Spleen (tissue), 11 donors: ENCODE data around the gene TRPM8. TPM values are rescaled to one million over a fixed set of nuclear protein-coding genes. Genes with fewer than 3 reads are reported as not detected.
"Not testable (repeated sequence)": the region's sequence is repeated elsewhere in the genome, so short reads cannot be mapped to it uniquely, and the experiment has no call there.

Experiments
- DNase-seq: peaks from one replicate; pipeline ENCODE4 v3.0.0-alpha.2; 2020
- H3K27ac ChIP-seq, 8 donors: fragments of 200-600 bp; sonication (generic) in 7 of 8; 1 replicate in 4 of 8; 2 replicates in 4 of 8; pipeline versions ENCODE4 v1.5.0 to v1.8.0; 2016 to 2021; ENCODE audit warnings: inconsistent platforms in 4 of 8, mild to moderate bottlenecking in 4 of 8, moderate library complexity in 1 of 8
- H3K27me3 ChIP-seq, 7 donors: fragments of 200-600 bp; sonication (generic) in 6 of 7; replicated peaks in 1 of 7; 1 replicate in 4 of 7; 2 replicates in 3 of 7; pipeline versions ENCODE4 v1.5.0 to v1.8.0; 2016 to 2021; ENCODE audit warnings: inconsistent platforms in 3 of 7, mild to moderate bottlenecking in 1 of 7
- H3K36me3 ChIP-seq, 6 donors: fragments of 200-600 bp; sonication (generic) in 5 of 6; 1 replicate in 4 of 6; 2 replicates in 2 of 6; pipeline versions ENCODE4 v1.5.0 to v1.8.0; 2016 to 2021; ENCODE audit warnings: inconsistent platforms in 2 of 6
- H3K4me1 ChIP-seq, 6 donors: fragments of 200-600 bp; sonication (generic) in 5 of 6; 1 replicate in 3 of 6; 2 replicates in 3 of 6; pipeline versions ENCODE4 v1.5.0 to v1.8.0; 2016 to 2021; ENCODE audit warnings: inconsistent platforms in 3 of 6
- H3K4me3 ChIP-seq, 8 donors: fragments of 200-600 bp; sonication (generic) in 7 of 8; 1 replicate in 4 of 8; 2 replicates in 4 of 8; pipeline versions ENCODE4 v1.5.0 to v1.8.0; 2016 to 2021; ENCODE audit warnings: inconsistent platforms in 4 of 8, mild to moderate bottlenecking in 4 of 8, moderate library complexity in 2 of 8
- H3K9me3 ChIP-seq, 8 donors: fragments of 200-600 bp; sonication (generic) in 7 of 8; 1 replicate in 4 of 8; 2 replicates in 4 of 8; pipeline versions ENCODE4 v1.5.0 to v1.8.0; 2016 to 2021; ENCODE audit warnings: inconsistent platforms in 4 of 8
- POLR2A ChIP-seq, 3 donors: fragments of 450-650 bp; IDR thresholded peaks; one replicate each; pipeline ENCODE4 v1.5.1; 2017; ENCODE audit warnings: antibody characterized with exemption in 3 of 3, mild to moderate bottlenecking in 1 of 3
- POLR2AphosphoS5 ChIP-seq, 3 donors: sonication (generic); formaldehyde crosslinking; IDR thresholded peaks; one replicate each; pipeline ENCODE4 v1.5.1; 2017; ENCODE audit warnings: antibody characterized with exemption in 3 of 3
- WGBS, 5 donors: extraction: QIAGEN DNeasy Blood & Tissue Kit in 3 of 5; methylation state at CpG; one replicate each; pipeline versions ENCODE4 v1.1.5 to v1.1.7; 2013 to 2018; 5-methylcytosine and 5-hydroxymethylcytosine counted together
- intact Hi-C: fragments of 100-400 bp; cut with DNase I; formaldehyde crosslinking; loops from one replicate; pipeline ENCODE4 v1.15.0; 2023; ENCODE audit warnings: low total_unique reads
- polyA plus RNA-seq, 3 donors: library from polyadenylated mRNA; stranded (reverse); fragments of 200-250 nt; gene quantifications; one replicate each; pipeline ENCODE4 v1.2.1, GENCODE V29; 2013
- total RNA-seq, 7 donors: library from RNA; depleted of rRNA in 3 of 7; stranded (reverse); fragments of >200 nt in 3 of 7; fragmentation: NEBNext Ultra II Directional in 4 of 7; extraction: Animal tissue kit (Norgen Biotek cat#: 25700) in 4 of 7; gene quantifications; one replicate each; pipeline versions ENCODE4 v1.1.0 to v1.2.1, GENCODE V29; 2016 to 2021
- TF ChIP-seq, protein P1 (sequence below), 11 experiments: fragments of 200-600 bp in 7 of 11; fragments of 450-650 bp in 4 of 11; sonication (generic) in 4 of 11; IDR thresholded peaks in 8 of 11; conservative IDR thresholded peaks in 3 of 11; 1 replicate in 7 of 11; 2 replicates in 4 of 11; pipeline versions ENCODE4 v1.4.0 to v1.8.0; 2016 to 2021; ENCODE audit warnings: antibody characterized with exemption in 11 of 11, inconsistent platforms in 4 of 11, mild to moderate bottlenecking in 1 of 11
- donor health status: healthy with polysubstance abuse.
- donor health status: DM: no; HTN: no; CAD: no; lungs with moderate emphysema.
- donor health status: DM: no; HTN: no; CAD: no.
- donor health status: Bipolar disorder and iron deficiency.
- donor health status: healthy.
- donor health status: DM: no; HTN: no; CAD: no.
- donor health status: DM: yes; HTN: yes; CAD: no.

The TRPM8 gene
- total and polyA plus RNA-seq, 10 donors: 0.02 to 0.06 TPM; not detected in 8

DNA sequence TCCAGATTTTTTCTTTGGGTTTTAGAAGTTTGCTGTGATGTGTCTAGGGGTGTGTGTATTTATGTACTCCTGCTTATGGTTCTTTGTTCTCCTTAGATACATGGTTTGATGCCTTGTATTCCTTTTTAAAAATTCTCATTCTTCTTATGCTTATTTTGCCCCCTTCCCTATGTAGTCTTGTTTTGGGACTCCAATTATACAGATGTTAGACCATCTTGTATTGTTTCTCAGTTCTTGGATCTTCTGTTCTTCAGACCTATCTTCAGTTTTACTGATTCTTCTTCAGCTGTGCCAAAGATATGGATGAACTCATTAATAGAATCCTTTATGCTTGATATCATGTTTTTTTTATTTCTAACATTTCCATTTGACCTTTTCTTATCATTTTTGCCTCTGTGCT lies 34.8 kb upstream of the TRPM8 start:
- no peak for DNase-seq
- Histone ChIP-seq H3K4me3 (no peak overlapping the region), H3K27me3 (peaks cover 0 to 55% (median 3%) of the 10 kb centered on the region in 7 donors), H3K4me1 (no peaks in the 10 kb centered on the region), H3K9me3 (peaks cover 0 to 45% (median 35%) of the 10 kb centered on the region in 8 donors), H3K36me3 (no peaks in the 10 kb centered on the region), H3K27ac (no peak overlapping the region)
- intact Hi-C loops: no loop called here
- TF ChIP-seq POLR2AphosphoS5 (IDR thresholded peaks at IDR 0.05) (no peak), POLR2A (IDR thresholded peaks at IDR 0.05) (no peak)
- TF ChIP-seq, protein P1, sequence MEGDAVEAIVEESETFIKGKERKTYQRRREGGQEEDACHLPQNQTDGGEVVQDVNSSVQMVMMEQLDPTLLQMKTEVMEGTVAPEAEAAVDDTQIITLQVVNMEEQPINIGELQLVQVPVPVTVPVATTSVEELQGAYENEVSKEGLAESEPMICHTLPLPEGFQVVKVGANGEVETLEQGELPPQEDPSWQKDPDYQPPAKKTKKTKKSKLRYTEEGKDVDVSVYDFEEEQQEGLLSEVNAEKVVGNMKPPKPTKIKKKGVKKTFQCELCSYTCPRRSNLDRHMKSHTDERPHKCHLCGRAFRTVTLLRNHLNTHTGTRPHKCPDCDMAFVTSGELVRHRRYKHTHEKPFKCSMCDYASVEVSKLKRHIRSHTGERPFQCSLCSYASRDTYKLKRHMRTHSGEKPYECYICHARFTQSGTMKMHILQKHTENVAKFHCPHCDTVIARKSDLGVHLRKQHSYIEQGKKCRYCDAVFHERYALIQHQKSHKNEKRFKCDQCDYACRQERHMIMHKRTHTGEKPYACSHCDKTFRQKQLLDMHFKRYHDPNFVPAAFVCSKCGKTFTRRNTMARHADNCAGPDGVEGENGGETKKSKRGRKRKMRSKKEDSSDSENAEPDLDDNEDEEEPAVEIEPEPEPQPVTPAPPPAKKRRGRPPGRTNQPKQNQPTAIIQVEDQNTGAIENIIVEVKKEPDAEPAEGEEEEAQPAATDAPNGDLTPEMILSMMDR (IDR thresholded peaks at IDR 0.05 in 8 of 11, conservative IDR thresholded peaks at IDR 0.05 in 3 of 11): no peak

DNA sequence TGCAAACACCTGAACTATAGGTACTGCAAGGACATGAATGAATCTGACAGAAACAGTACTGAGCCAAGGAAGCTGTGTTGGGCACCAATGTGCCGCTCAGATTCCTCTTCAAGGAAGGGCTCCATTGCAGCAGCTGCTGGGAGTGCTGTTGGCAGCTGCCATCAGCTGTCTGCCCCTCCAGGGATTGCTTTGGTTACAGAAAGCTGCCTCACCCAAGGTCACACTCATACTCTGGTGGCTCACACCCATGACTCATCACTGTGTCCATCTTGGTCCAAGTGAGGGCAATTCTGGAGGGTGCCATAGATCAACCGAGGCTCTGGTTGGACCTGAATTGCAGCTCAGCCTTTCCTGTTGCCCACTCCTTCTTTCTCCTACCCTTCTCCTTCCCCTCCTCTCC lies 24.4 kb upstream of the TRPM8 start:
- TF ChIP-seq POLR2A (IDR thresholded peaks at IDR 0.05): no peak
- TF ChIP-seq, protein P1 (IDR thresholded peaks at IDR 0.05 in 8 of 11, conservative IDR thresholded peaks at IDR 0.05 in 3 of 11): no peak
- no peak for TF ChIP-seq POLR2AphosphoS5 (IDR thresholded peaks at IDR 0.05)
- H3K4me3 ChIP-seq: no peak overlapping the region
- no peak for DNase-seq
- H3K9me3 ChIP-seq: no peaks in the 10 kb centered on the region
- no peaks in the 10 kb centered on the region for H3K4me1 ChIP-seq
- no peak overlapping the region for H3K27ac ChIP-seq
- peaks cover 0 to 53% (median 4%) of the 10 kb centered on the region in 7 donors for H3K27me3 ChIP-seq
- WGBS, 5 donors: 81 to 96% (median 89%) methylated on average over 2 of the region's 2 CpGs
- intact Hi-C loops: no loop called here
- H3K36me3 ChIP-seq: no peaks in the 10 kb centered on the region

DNA sequence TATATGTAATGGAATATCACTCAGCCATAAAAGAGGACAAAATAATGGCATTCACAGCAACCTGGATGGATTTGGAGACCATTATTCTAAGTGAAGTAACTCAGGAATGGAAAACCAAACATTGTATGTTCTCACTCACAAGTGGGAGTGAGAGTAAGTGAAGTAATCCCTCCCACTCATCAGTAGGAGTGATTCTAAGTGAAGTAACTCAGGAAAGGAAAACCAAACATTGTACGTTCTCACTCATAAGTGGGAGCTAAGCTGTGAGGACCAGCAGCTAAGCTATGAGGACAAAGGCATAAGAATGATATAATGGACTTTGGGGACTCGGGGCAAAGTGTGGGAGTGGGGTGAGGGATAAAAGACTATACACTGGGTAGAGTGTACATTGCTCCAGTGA lies 20.9 kb upstream of the TRPM8 start:
- DNase-seq: not testable (repeated sequence)

DNA sequence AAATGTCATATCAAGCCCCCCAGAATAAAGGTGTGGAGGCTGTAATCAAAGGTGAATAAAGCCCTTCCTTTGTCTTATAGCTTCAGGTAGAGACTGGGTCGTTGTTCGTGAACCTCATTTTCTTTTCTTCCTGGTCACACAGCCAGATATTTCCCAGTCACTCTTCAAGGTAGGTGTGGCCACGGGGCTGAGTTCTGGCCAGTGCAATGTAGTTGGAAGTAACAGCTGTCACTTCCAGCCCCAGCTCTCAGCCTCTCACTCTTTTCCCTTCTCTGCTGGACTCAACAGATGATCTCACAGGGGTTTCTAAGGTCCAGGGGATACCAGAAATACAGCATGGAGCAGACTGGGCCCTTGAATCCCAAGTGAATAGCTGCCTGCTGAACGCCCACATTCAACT lies 15.8 kb upstream of the TRPM8 start:
- Histone ChIP-seq H3K4me3 (no peak overlapping the region), H3K4me1 (no peaks in the 10 kb centered on the region), H3K27ac (no peak overlapping the region), H3K27me3 (peaks cover 0 to 49% (median 0%) of the 10 kb centered on the region in 7 donors), H3K9me3 (no peaks in the 10 kb centered on the region), H3K36me3 (no peaks in the 10 kb centered on the region)
- DNase-seq: no peak
- 69 to 86% (median 78%) methylated on average over 4 of the region's 4 CpGs for WGBS, 5 donors
- TF ChIP-seq, protein P1 (IDR thresholded peaks at IDR 0.05 in 8 of 11, conservative IDR thresholded peaks at IDR 0.05 in 3 of 11): no peak
- TF ChIP-seq POLR2AphosphoS5 (IDR thresholded peaks at IDR 0.05): no peak
- intact Hi-C loops: no loop called here

More for the DNA sequence above, 20.9 kb upstream of the TRPM8 start:
- H3K36me3 ChIP-seq, intact Hi-C loops, H3K4me1 ChIP-seq, H3K27ac ChIP-seq, H3K9me3 ChIP-seq, H3K4me3 ChIP-seq: not testable (repeated sequence)
- peaks cover 0 to 24% (median 0%) of the 10 kb centered on the region in 7 donors for H3K27me3 ChIP-seq
- 55 to 78% (median 73%) methylated on average over 2 of the region's 2 CpGs for WGBS, 5 donors

DNA sequence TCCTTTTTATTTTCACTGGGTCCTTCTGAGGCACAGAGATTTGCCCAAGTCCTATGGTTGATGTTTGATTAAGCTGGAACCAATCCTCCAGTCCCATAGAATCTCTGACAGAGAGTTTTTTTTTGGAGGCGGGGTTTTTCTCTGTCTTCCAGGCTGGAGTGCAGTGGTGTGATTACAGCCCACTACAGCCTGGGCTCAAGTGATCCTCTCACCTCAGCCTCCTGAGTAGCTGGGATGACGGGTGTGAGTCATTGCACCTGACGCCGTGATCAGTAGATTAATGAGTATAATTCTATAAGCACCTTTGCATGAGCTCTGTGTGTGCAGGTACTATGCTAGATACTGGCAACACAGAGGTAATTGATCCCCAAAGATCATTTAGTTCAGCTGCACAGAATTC lies 15.3 kb upstream of the TRPM8 start:
- H3K27ac ChIP-seq: no peak overlapping the region

More for the DNA sequence above, 15.3 kb upstream of the TRPM8 start:
- intact Hi-C loops: no loop called here
- TF ChIP-seq POLR2A (IDR thresholded peaks at IDR 0.05): no peak
- no peak for TF ChIP-seq POLR2AphosphoS5 (IDR thresholded peaks at IDR 0.05)
- TF ChIP-seq, protein P1 (IDR thresholded peaks at IDR 0.05 in 8 of 11, conservative IDR thresholded peaks at IDR 0.05 in 3 of 11): no peak
- Histone ChIP-seq H3K27me3 (peaks cover 0 to 49% (median 0%) of the 10 kb centered on the region in 7 donors), H3K4me1 (no peaks in the 10 kb centered on the region), H3K36me3 (no peaks in the 10 kb centered on the region), H3K4me3 (no peak overlapping the region), H3K9me3 (no peaks in the 10 kb centered on the region)
- no peak for DNase-seq
- 89 to 98% (median 93%) methylated on average over 4 of the region's 4 CpGs for WGBS, 5 donors
